ENCODE results near the gene SPECC1. TPM values are rescaled to one million over a fixed set of nuclear protein-coding genes. Genes with fewer than 3 reads are reported as not detected.

Gene SPECC1
- total RNA-seq, 1 experiment from 2014 or later = 43.5 TPM

DNA sequence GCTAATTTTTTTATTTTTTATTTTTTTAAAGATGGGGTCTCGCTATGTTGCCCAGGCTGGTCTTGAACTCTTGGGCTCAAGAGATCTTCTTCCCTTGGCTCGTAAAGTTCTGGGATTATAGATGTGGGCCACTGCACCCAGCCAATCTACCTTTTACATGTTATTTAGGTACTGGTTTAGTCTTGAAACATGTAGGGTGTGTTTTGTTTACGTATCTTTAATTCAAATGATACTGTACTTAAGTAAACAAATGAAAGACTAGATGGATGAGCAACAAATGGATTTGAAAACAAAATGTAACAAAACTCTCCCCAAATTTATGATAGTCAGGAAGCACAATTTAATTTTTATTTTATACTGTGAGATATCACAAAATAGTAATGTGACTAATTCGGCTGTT, 250.5 kb downstream of the SPECC1 start:
- no peak for ATAC-seq
- DNase-seq (ENCODE audit: low read depth, low spot score) = no peak
- H2AFZ ChIP-seq (ENCODE audit: low read depth, low read length, poor library complexity, severe bottlenecking) = no peak overlapping the region
- H3K27ac ChIP-seq (ENCODE audit: low read depth, low read length) = no peak overlapping the region
- intact Hi-C loops (cut with micrococcal nuclease) = no loop called here
- no peak overlapping the region for H3K4me3 ChIP-seq (replicated peaks in 1 of 2; ENCODE audit: low read depth in 1 of 2, low read length in 2 of 2)
- H3K36me3 ChIP-seq (ENCODE audit: control insufficient read depth in 1 of 2, insufficient read depth in 2 of 2, low read length in 2 of 2) = no peaks in the 10 kb centered on the region
- ChIA-PET RAD21 (ENCODE audit: low non-redundant PET in 1 of 2, low total read pairs in 2 of 2, uncharacterized antibody in 2 of 2, unreplicated experiment in 2 of 2) (no interaction called here), CTCF (no interaction called here), POLR2A (no interaction called here)
- H3K4me1 ChIP-seq (ENCODE audit: control insufficient read depth in 1 of 2, insufficient read depth in 2 of 2, low read length in 2 of 2) = no peaks in the 10 kb centered on the region
- H4K20me1 ChIP-seq (ENCODE audit: insufficient read depth) = no peaks in the 10 kb centered on the region
- no peaks in the 10 kb centered on the region for H3K79me2 ChIP-seq (ENCODE audit: insufficient read depth, low read length)
- no peaks in the 10 kb centered on the region for H3K27me3 ChIP-seq (ENCODE audit: insufficient read depth, low read length)
- TF ChIP-seq, protein P1, sequence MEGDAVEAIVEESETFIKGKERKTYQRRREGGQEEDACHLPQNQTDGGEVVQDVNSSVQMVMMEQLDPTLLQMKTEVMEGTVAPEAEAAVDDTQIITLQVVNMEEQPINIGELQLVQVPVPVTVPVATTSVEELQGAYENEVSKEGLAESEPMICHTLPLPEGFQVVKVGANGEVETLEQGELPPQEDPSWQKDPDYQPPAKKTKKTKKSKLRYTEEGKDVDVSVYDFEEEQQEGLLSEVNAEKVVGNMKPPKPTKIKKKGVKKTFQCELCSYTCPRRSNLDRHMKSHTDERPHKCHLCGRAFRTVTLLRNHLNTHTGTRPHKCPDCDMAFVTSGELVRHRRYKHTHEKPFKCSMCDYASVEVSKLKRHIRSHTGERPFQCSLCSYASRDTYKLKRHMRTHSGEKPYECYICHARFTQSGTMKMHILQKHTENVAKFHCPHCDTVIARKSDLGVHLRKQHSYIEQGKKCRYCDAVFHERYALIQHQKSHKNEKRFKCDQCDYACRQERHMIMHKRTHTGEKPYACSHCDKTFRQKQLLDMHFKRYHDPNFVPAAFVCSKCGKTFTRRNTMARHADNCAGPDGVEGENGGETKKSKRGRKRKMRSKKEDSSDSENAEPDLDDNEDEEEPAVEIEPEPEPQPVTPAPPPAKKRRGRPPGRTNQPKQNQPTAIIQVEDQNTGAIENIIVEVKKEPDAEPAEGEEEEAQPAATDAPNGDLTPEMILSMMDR (IDR thresholded peaks at IDR 0.05 in 2 of 3, conservative IDR thresholded peaks at IDR 0.05 in 1 of 3; ENCODE audit: borderline replicate concordance in 1 of 3, insufficient read depth in 1 of 3, low read depth in 2 of 3, low read length in 2 of 3) = no peak
- TF ChIP-seq POLR2A (IDR thresholded peaks at IDR 0.05; ENCODE audit: borderline replicate concordance, extremely low read depth, insufficient read depth, insufficient read length) (no peak), FOSL1 (IDR thresholded peaks at IDR 0.05; ENCODE audit: low read depth) (no peak), JUND (IDR thresholded peaks at IDR 0.05) (no peak), EGR1 (IDR thresholded peaks at IDR 0.05; ENCODE audit: low read depth) (no peak), ELF1 (IDR thresholded peaks at IDR 0.05; ENCODE audit: borderline replicate concordance, low read depth) (no peak), ZFX (IDR thresholded peaks at IDR 0.05) (no peak), ZBTB33 (IDR thresholded peaks at IDR 0.05; ENCODE audit: extremely low read depth, insufficient replicate concordance, low read length) (no peak), YY1 (IDR thresholded peaks at IDR 0.05; ENCODE audit: extremely low read depth, insufficient replicate concordance, low read depth, low read length) (no peak), ZNF274 (IDR thresholded peaks at IDR 0.05; ENCODE audit: low read depth, low read length) (no peak), TCF7L2 (IDR thresholded peaks at IDR 0.05; ENCODE audit: borderline replicate concordance, extremely low read depth, insufficient read depth, insufficient read length) (no peak), CBX3 (IDR thresholded peaks at IDR 0.05; ENCODE audit: low read depth) (no peak), EZH2 (IDR thresholded peaks at IDR 0.05) (no peak), POLR2AphosphoS5 (IDR thresholded peaks at IDR 0.05; ENCODE audit: low read depth, low read length) (no peak), SP1 (IDR thresholded peaks at IDR 0.05; ENCODE audit: low read depth) (no peak), RAD21 (IDR thresholded peaks at IDR 0.05; ENCODE audit: low read depth) (no peak), EZH2phosphoT487 (IDR thresholded peaks at IDR 0.05; ENCODE audit: borderline replicate concordance) (no peak), CEBPB (IDR thresholded peaks at IDR 0.05; ENCODE audit: low read depth) (no peak)
- TF ChIP-seq, protein P2, sequence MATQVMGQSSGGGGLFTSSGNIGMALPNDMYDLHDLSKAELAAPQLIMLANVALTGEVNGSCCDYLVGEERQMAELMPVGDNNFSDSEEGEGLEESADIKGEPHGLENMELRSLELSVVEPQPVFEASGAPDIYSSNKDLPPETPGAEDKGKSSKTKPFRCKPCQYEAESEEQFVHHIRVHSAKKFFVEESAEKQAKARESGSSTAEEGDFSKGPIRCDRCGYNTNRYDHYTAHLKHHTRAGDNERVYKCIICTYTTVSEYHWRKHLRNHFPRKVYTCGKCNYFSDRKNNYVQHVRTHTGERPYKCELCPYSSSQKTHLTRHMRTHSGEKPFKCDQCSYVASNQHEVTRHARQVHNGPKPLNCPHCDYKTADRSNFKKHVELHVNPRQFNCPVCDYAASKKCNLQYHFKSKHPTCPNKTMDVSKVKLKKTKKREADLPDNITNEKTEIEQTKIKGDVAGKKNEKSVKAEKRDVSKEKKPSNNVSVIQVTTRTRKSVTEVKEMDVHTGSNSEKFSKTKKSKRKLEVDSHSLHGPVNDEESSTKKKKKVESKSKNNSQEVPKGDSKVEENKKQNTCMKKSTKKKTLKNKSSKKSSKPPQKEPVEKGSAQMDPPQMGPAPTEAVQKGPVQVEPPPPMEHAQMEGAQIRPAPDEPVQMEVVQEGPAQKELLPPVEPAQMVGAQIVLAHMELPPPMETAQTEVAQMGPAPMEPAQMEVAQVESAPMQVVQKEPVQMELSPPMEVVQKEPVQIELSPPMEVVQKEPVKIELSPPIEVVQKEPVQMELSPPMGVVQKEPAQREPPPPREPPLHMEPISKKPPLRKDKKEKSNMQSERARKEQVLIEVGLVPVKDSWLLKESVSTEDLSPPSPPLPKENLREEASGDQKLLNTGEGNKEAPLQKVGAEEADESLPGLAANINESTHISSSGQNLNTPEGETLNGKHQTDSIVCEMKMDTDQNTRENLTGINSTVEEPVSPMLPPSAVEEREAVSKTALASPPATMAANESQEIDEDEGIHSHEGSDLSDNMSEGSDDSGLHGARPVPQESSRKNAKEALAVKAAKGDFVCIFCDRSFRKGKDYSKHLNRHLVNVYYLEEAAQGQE (IDR thresholded peaks at IDR 0.05; ENCODE audit: low read depth) = no peak
- TF ChIP-seq, protein P3, sequence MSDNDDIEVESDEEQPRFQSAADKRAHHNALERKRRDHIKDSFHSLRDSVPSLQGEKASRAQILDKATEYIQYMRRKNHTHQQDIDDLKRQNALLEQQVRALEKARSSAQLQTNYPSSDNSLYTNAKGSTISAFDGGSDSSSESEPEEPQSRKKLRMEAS (IDR thresholded peaks at IDR 0.05) = no peak
- H3K9me2 ChIP-seq (ENCODE audit: insufficient read depth) = no peaks in the 10 kb centered on the region
- no peak overlapping the region for H3K4me2 ChIP-seq (ENCODE audit: low read length)
- no peaks in the 10 kb centered on the region for H3K9me3 ChIP-seq (ENCODE audit: control insufficient read depth in 1 of 2, insufficient read depth in 1 of 2, low read depth in 1 of 2, low read length in 2 of 2)
- no TSS peak for BruUV-seq (replicated peaks)
- H3K9ac ChIP-seq (ENCODE audit: low read length) = no peak overlapping the region

All from HCT116 (cell line).